ENCODE data around the gene KRT79.

The KRT79 gene

DNA sequence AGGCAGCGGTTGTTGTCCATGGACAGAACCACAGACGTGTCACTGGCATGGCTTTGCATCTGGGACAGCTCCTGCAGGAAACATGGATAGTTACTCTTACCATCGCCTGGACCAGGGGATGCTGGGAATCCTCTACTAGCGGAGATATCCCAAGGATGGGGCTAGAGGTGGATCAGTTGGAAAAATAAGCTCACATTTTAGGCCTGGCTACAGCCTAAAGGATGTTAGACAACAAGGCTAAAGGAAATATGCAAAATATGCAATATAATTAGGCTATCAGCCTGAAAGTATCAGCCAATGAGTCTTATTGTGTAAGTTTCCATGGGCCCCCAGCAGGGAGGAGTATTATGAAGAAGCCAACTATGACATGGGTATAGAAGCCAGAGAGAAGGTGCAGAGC, 61.9 kb downstream of the KRT79 start:
- POLR2A ChIA-PET (ENCODE audit: low non-redundant PET): no interaction called here
- CTCF ChIA-PET: interaction anchor here (0.6 to 0.8 kb wide), 3 partner anchors 106 to 494 kb away, joined by 3 read pairs; no protein-coding TSS in a partner anchor
- no peak for DNase-seq (ENCODE audit: low spot score)
- no peak overlapping the region for H3K27ac ChIP-seq
- TF ChIP-seq CTCF (conservative IDR thresholded peaks at IDR 0.05; ENCODE audit: low read depth): no peak

DNA sequence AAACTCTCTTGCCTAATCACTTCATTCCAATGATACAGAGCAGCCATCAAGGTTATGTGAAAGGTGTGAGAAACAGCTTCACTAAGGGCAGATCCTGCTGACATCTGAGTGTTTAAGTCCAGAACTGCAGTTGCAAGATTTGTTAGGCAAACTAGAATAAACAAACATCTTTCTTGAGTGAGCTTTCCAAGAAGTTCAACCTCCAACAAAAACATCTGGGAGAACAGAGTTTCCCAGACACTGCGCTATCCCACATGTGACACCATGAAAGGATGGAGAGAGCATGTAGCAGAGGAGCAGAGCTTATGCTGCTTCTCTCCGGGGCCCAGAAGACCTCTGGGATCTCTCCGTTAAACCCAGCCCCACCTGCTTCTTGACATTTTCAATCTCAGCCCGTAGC, 62.6 kb downstream of the KRT79 start:
- CTCF ChIA-PET: interaction anchor here (0.6 to 0.8 kb wide), 4 partner anchors 105 to 550 kb away, joined by 3 read pairs; partner anchors contain the start of gene AAAS
- no peak for TF ChIP-seq CTCF (conservative IDR thresholded peaks at IDR 0.05; ENCODE audit: low read depth)

More for the DNA sequence above, 62.6 kb downstream of the KRT79 start:
- no peak overlapping the region for H3K27ac ChIP-seq
- POLR2A ChIA-PET (ENCODE audit: low non-redundant PET): no interaction called here
- no peak for DNase-seq (ENCODE audit: low spot score)
